ENCODE data around the gene COBL. TPM values are rescaled to one million over a fixed set of nuclear protein-coding genes. Genes with fewer than 3 reads are reported as not detected.

Gene COBL
- total RNA-seq, 1 experiment from 2014 or later = 51.4 TPM

GRCh38 chr7:51310131-51310583 is 6.5 kb downstream of the COBL start:
- CTCF ChIA-PET = no interaction called here
- Histone ChIP-seq H4K20me1 (ENCODE audit: insufficient read depth) (no peaks in the 10 kb centered on the region), H3K9me2 (ENCODE audit: insufficient read depth) (no peaks in the 10 kb centered on the region), H3K27ac (no peak overlapping the region), H3K4me1 (replicated peaks; ENCODE audit: insufficient read depth) (peaks cover 22% of the 10 kb centered on the region), H3K4me3 (no peak overlapping the region), H3K4me2 (no peak overlapping the region), H3K27me3 (ENCODE audit: insufficient read depth, low read depth) (no peaks in the 10 kb centered on the region), H2AFZ (no peak overlapping the region), H3F3A (ENCODE audit: insufficient read depth, low read depth) (peaks cover 18% of the 10 kb centered on the region), H3K79me2 (ENCODE audit: low read depth) (peaks cover 81% of the 10 kb centered on the region), H3K9me3 (ENCODE audit: insufficient read depth, low read depth) (no peaks in the 10 kb centered on the region), H3K36me3 (ENCODE audit: low read depth) (no peaks in the 10 kb centered on the region)
- BruUV-seq (replicated peaks) = no TSS peak
- POLR2A ChIA-PET (ENCODE audit: unreplicated experiment) = interaction anchor here (0.8 kb wide), 1 partner anchor 134 kb away, joined by 6 read pairs; no protein-coding TSS in a partner anchor
- intact Hi-C loops (cut with micrococcal nuclease; ENCODE audit: unreplicated experiment) = loop anchor here (10.0 kb wide), 1 partner anchor 775 kb away; no protein-coding TSS in a partner anchor
- TF ChIP-seq CTCF (conservative IDR thresholded peaks at IDR 0.05) = no peak
- no peak for TF ChIP-seq EZH2 (IDR thresholded peaks at IDR 0.05; ENCODE audit: low read depth)
- no peak for DNase-seq

GRCh38 chr7:51309361-51310130 is 7.1 kb downstream of the COBL start:
- intact Hi-C loops (cut with micrococcal nuclease; ENCODE audit: unreplicated experiment) = loop anchor here (10.0 kb wide), 1 partner anchor 775 kb away; no protein-coding TSS in a partner anchor
- Histone ChIP-seq H3K4me3 (no peak overlapping the region), H3K4me1 (replicated peaks; ENCODE audit: insufficient read depth) (peaks cover 19% of the 10 kb centered on the region), H3K9me2 (ENCODE audit: insufficient read depth) (no peaks in the 10 kb centered on the region), H3K27ac (no peak overlapping the region), H3K36me3 (ENCODE audit: low read depth) (no peaks in the 10 kb centered on the region), H3K9me3 (ENCODE audit: insufficient read depth, low read depth) (no peaks in the 10 kb centered on the region), H4K20me1 (ENCODE audit: insufficient read depth) (no peaks in the 10 kb centered on the region), H3K4me2 (no peak overlapping the region), H3K27me3 (ENCODE audit: insufficient read depth, low read depth) (no peaks in the 10 kb centered on the region), H3F3A (ENCODE audit: insufficient read depth, low read depth) (peaks cover 17% of the 10 kb centered on the region), H3K79me2 (ENCODE audit: low read depth) (peaks cover 81% of the 10 kb centered on the region), H2AFZ (no peak overlapping the region)
- no peak for DNase-seq
- ChIA-PET CTCF (no interaction called here), POLR2A (ENCODE audit: unreplicated experiment) (interaction anchor here (0.8 kb wide), 1 partner anchor 134 kb away, joined by 6 read pairs; no protein-coding TSS in a partner anchor)
- no peak for TF ChIP-seq EZH2 (IDR thresholded peaks at IDR 0.05; ENCODE audit: low read depth)
- no peak for TF ChIP-seq CTCF (conservative IDR thresholded peaks at IDR 0.05)
- BruUV-seq (replicated peaks) = no TSS peak

GRCh38 chr7:51308696-51309095 is 7.9 kb downstream of the COBL start:
- POLR2A ChIA-PET (ENCODE audit: unreplicated experiment) = no interaction called here
- intact Hi-C loops (cut with micrococcal nuclease; ENCODE audit: unreplicated experiment) = no loop called here

More at GRCh38 chr7:51308696-51309095, 7.9 kb downstream of the COBL start:
- CTCF ChIA-PET = no interaction called here
- H2AFZ ChIP-seq = no peak overlapping the region
- no peak overlapping the region for H3K27ac ChIP-seq
- H3K27me3 ChIP-seq (ENCODE audit: insufficient read depth, low read depth) = no peaks in the 10 kb centered on the region
- no peak overlapping the region for H3K4me3 ChIP-seq
- H3K4me1 ChIP-seq (replicated peaks; ENCODE audit: insufficient read depth) = peaks cover 19% of the 10 kb centered on the region
- no peak for DNase-seq
- no peaks in the 10 kb centered on the region for H3K9me3 ChIP-seq (ENCODE audit: insufficient read depth, low read depth)
- H3F3A ChIP-seq (ENCODE audit: insufficient read depth, low read depth) = peaks cover 11% of the 10 kb centered on the region
- no peak overlapping the region for H3K4me2 ChIP-seq
- no peaks in the 10 kb centered on the region for H3K36me3 ChIP-seq (ENCODE audit: low read depth)
- H4K20me1 ChIP-seq (ENCODE audit: insufficient read depth) = no peaks in the 10 kb centered on the region
- H3K79me2 ChIP-seq (ENCODE audit: low read depth) = peaks cover 81% of the 10 kb centered on the region
- no peaks in the 10 kb centered on the region for H3K9me2 ChIP-seq (ENCODE audit: insufficient read depth)
- no peak for TF ChIP-seq EZH2 (IDR thresholded peaks at IDR 0.05; ENCODE audit: low read depth)
- no peak for TF ChIP-seq CTCF (conservative IDR thresholded peaks at IDR 0.05)
- BruUV-seq (replicated peaks) = no TSS peak
